Right cardiac atrium (tissue), 5 donors: ENCODE data around the gene RGS12. TPM values are rescaled to one million over a fixed set of nuclear protein-coding genes. Genes with fewer than 3 reads are reported as not detected.

ENCODE experiments used
- ATAC-seq, 2 donors: fragments of 200-7000 bp; cut with Tn5 transposase; one replicate each; pipeline versions ENCODE4 v1.8.0 to v1.9.1; 2020; ENCODE audit warnings: moderate library complexity in 2 of 2, mild to moderate bottlenecking in 1 of 2
- DNase-seq, 3 donors: peaks; one replicate each; pipeline ENCODE4 v3.0.0-alpha.2; 2020
- H3K27ac ChIP-seq: one replicate; pipeline ENCODE4 v1.5.1; 2013; ENCODE audit warnings: mild to moderate bottlenecking, low read length, control low read depth, moderate library complexity
- H3K27me3 ChIP-seq: one replicate; pipeline ENCODE4 v1.6.1; 2013; ENCODE audit not compliant: control insufficient read depth, insufficient read depth
- H3K4me1 ChIP-seq: one replicate; pipeline ENCODE4 v1.6.1; 2013; ENCODE audit warnings: low read length; ENCODE audit not compliant: control insufficient read depth, insufficient read depth
- H3K4me3 ChIP-seq: one replicate; pipeline ENCODE4 v1.5.1; 2013; ENCODE audit warnings: low read length, control low read depth
- H3K9me3 ChIP-seq: one replicate; pipeline ENCODE4 v1.6.1; 2013; ENCODE audit warnings: low read length; ENCODE audit not compliant: control insufficient read depth
- WGBS: extraction: QIAGEN DNeasy Blood & Tissue Kit; methylation state at CpG from one replicate; pipeline ENCODE4 v1.1.7; 2013; 5-methylcytosine and 5-hydroxymethylcytosine counted together
- intact Hi-C, 4 donors: fragments of 100-400 bp; cut with DNase I; formaldehyde crosslinking; loops; one replicate each; pipeline versions ENCODE4 v1.11.0 to v1.14.0; 2022 to 2023
- polyA plus RNA-seq: library from polyadenylated mRNA; stranded (reverse); fragments of 200-250 nt; gene quantifications from one replicate; pipeline ENCODE4 v1.2.3, GENCODE V29; 2013
- total RNA-seq, 4 donors: library from RNA; stranded (reverse); fragmentation: NEBNext Ultra II Directional; extraction: Animal tissue kit (Norgen Biotek cat#: 25700); gene quantifications; one replicate each; pipeline ENCODE4 v1.2.1, GENCODE V29; 2021
- donor health status: healthy with polysubstance abuse.
- donor health status: DM: no; HTN: yes; CAD: no.
- donor health status: DM: no; HTN: no; CAD: no.
- donor health status: DM: no; HTN: yes; CAD: no; lungs with severe emphysema.
- donor health status: DM: yes; HTN: yes; CAD: no.

The RGS12 gene
- total and polyA plus RNA-seq, 5 donors = 11.6 to 20.8 (median 15.1) TPM

GRCh38 chr4:3248811-3249661 lies 43.8 kb upstream of the RGS12 start, which contains the start of gene MSANTD1:
MSANTD1 (plus strand) TSS chr4:3249159; CDS start chr4:3249223, 64 bp downstream.
- H3K27me3 ChIP-seq = no peaks in the 10 kb centered on the region
- DNase-seq = peak; percentile 9 to 66 (median 50)
- no peak within 1 kb of the TSS for H3K4me3 ChIP-seq
- no peak for ATAC-seq
- intact Hi-C loops = no loop called here
- no peak within 1 kb of the TSS for H3K27ac ChIP-seq
- 86% methylated on average over 72 of the region's 72 CpGs for WGBS
- H3K9me3 ChIP-seq = no peaks in the 10 kb centered on the region
- no peaks in the 10 kb centered on the region for H3K4me1 ChIP-seq

- Histone ChIP-seq H3K4me3 (no peak overlapping the region), H3K9me3 (no peaks in the 10 kb centered on the region), H3K4me1 (no peaks in the 10 kb centered on the region), H3K27ac (no peak overlapping the region), H3K27me3 (no peaks in the 10 kb centered on the region)
- no peak for ATAC-seq
- intact Hi-C loops = no loop called here
- DNase-seq = peak in 2 of 3 donors; percentile 24 to 41
- WGBS = 93% methylated on average over 20 of the region's 20 CpGs
These were observed 42.9 kb upstream of the RGS12 start for GRCh38 chr4:3249711-3250437.

GRCh38 chr4:3250438-3250955 lies 42.3 kb upstream of the RGS12 start:
- DNase-seq = peak in 1 of 3 donors; percentile 20
- intact Hi-C loops = no loop called here
- 90% methylated on average over 14 of the region's 14 CpGs for WGBS
- no peaks in the 10 kb centered on the region for H3K27me3 ChIP-seq
- H3K9me3 ChIP-seq = no peaks in the 10 kb centered on the region
- no peak overlapping the region for H3K4me3 ChIP-seq
- H3K27ac ChIP-seq = no peak overlapping the region
- ATAC-seq = no peak
- no peaks in the 10 kb centered on the region for H3K4me1 ChIP-seq

- H3K4me3 ChIP-seq = no peak overlapping the region
- intact Hi-C loops = no loop called here
- WGBS = 95% methylated on average over 19 of the region's 19 CpGs
- H3K4me1 ChIP-seq = no peaks in the 10 kb centered on the region
- no peak for ATAC-seq
- no peaks in the 10 kb centered on the region for H3K27me3 ChIP-seq
- DNase-seq = peak; percentile 8 to 55 (median 36)
- no peak overlapping the region for H3K27ac ChIP-seq
- no peaks in the 10 kb centered on the region for H3K9me3 ChIP-seq
These were observed 41.7 kb upstream of the RGS12 start for GRCh38 chr4:3250956-3251690.

GRCh38 chr4:3251691-3252479 lies 40.9 kb upstream of the RGS12 start:
- Histone ChIP-seq H3K27me3 (no peaks in the 10 kb centered on the region), H3K4me1 (no peaks in the 10 kb centered on the region), H3K9me3 (no peaks in the 10 kb centered on the region), H3K27ac (no peak overlapping the region), H3K4me3 (no peak overlapping the region)
- intact Hi-C loops = no loop called here
- no peak for ATAC-seq
- 95% methylated on average over 11 of the region's 11 CpGs for WGBS
- peak in 2 of 3 donors; percentile 8 to 33 for DNase-seq

GRCh38 chr4:3252480-3252828 lies 40.4 kb upstream of the RGS12 start:
- Histone ChIP-seq H3K9me3 (no peaks in the 10 kb centered on the region), H3K27ac (no peak overlapping the region), H3K4me1 (no peaks in the 10 kb centered on the region), H3K4me3 (no peak overlapping the region), H3K27me3 (no peaks in the 10 kb centered on the region)
- DNase-seq = no peak
- WGBS = 95% methylated on average over 3 of the region's 3 CpGs
- intact Hi-C loops = no loop called here
- ATAC-seq = no peak

- WGBS = 86% methylated on average over 38 of the region's 38 CpGs
- ATAC-seq (peak in 1 of 2 donors; percentile 42), DNase-seq (peak in 2 of 3 donors; percentile 24 to 57)
- no peaks in the 10 kb centered on the region for H3K27me3 ChIP-seq
- no peak overlapping the region for H3K4me3 ChIP-seq
- H3K4me1 ChIP-seq = no peaks in the 10 kb centered on the region
- no peaks in the 10 kb centered on the region for H3K9me3 ChIP-seq
- intact Hi-C loops = no loop called here
- no peak overlapping the region for H3K27ac ChIP-seq
These were observed 39.8 kb upstream of the RGS12 start for GRCh38 chr4:3252831-3253641.

GRCh38 chr4:3253808-3254207 lies 39.0 kb upstream of the RGS12 start:
- whole genome bisulfite sequencing = 89% methylated on average over 13 of the region's 13 CpGs
- no peaks in the 10 kb centered on the region for H3K4me1 ChIP-seq
- no peak overlapping the region for H3K4me3 ChIP-seq
- intact Hi-C loops = no loop called here
- no peaks in the 10 kb centered on the region for H3K27me3 ChIP-seq
- DNase-seq (peak in 2 of 3 donors; percentile 9 to 37), ATAC-seq (no peak)
- no peaks in the 10 kb centered on the region for H3K9me3 ChIP-seq
- no peak overlapping the region for H3K27ac ChIP-seq

GRCh38 chr4:3254302-3255131 lies 38.3 kb upstream of the RGS12 start:
- intact Hi-C loops = no loop called here

More at GRCh38 chr4:3254302-3255131, 38.3 kb upstream of the RGS12 start:
- Histone ChIP-seq H3K27me3 (no peaks in the 10 kb centered on the region), H3K4me3 (no peak overlapping the region), H3K27ac (no peak overlapping the region), H3K4me1 (no peaks in the 10 kb centered on the region), H3K9me3 (no peaks in the 10 kb centered on the region)
- DNase-seq = no peak
- WGBS = 96% methylated on average over 14 of the region's 14 CpGs
- ATAC-seq = no peak
